GM18858 (cell line): ENCODE data around the gene RALBP1.
"Not testable (repeated sequence)": the region's sequence is repeated elsewhere in the genome, so short reads cannot be mapped to it uniquely, and the experiment has no call there.

Source experiments
- ATAC-seq: cut with Tn5 transposase; IDR thresholded peaks from one replicate; pipeline ENCODE4 v1.9.1; 2021; ENCODE audit not compliant: unreplicated experiment

Gene RALBP1

DNA sequence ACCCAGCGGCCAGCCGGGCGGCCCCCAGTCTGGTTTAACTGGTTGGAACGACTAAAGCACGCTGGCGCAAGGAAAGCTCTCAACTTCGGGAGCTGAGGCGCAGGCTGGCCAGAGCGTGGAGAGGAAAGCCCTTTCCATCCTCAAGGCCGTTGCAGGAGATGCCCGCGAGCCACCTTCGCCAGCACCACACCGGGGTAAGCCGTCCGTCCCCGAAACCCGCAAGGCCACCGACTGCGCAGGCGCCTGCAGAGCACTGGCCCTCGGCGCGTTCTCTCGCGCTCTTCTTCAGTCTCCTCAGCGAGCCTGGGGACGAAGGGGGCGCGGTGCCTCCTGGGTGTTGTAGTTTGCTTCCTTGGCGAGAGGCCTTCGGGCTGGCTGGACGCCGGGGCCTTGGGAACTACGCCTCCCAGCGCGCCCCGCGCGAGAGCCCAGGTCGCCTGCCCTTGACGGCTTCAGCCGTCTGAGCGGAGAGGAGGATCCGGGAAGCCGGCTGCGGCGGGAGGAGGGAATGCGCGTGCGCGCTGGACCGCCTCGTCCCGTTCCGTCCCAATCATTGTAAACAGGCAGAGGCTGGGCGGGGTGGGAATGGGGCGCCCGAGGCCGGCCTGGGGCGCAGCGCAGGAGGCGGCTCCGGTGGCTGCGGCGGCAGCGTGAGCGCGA lies at the start of gene RALBP1:
TSS of gene RALBP1 (plus strand) at position 531 of the 660 bp plus-strand sequence. CDS start 37,533 bp downstream, outside the sequence.
- peak; percentile 91 for ATAC-seq

DNA sequence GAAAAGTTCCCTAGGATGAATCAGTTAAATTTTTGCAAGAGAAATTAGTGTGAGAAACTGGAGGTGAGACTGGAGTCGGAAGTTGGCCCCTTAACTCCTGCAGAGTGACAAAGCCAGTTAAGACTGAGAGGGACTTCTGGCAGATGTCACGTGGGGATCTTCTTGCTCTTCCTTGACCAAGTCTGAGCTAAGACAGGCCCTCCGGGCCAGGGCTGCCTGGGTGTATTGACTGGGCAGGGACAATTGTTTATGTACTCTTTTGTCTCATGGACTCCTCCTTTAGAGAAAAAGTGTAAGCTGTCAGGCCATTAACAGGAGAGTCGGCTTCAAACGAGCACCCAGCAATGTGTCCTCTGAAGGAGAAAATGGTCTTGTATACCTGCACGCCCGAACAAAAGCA lies 48.6 kb upstream of the RALBP1 start:
- ATAC-seq: no peak

DNA sequence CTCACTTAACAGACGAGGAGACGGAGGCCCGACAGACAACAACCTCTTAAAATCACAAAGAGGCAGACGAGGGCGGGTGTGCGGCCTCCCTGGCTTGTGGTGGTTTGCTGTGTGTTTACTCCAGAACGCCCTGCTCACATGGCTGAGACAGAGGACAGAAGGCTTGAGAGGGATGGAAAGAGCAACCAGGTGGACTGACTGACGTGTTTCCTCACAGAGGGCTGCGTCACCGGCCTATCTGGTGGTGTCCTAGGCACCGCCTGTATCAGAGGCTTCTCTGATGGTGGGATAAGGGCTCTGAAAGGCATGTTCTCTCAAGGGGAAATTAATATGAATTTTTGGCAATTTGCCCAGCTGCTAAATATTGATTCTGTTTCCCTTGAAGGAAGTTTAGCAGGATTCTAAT lies 47.0 kb upstream of the RALBP1 start:
- ATAC-seq: no peak

DNA sequence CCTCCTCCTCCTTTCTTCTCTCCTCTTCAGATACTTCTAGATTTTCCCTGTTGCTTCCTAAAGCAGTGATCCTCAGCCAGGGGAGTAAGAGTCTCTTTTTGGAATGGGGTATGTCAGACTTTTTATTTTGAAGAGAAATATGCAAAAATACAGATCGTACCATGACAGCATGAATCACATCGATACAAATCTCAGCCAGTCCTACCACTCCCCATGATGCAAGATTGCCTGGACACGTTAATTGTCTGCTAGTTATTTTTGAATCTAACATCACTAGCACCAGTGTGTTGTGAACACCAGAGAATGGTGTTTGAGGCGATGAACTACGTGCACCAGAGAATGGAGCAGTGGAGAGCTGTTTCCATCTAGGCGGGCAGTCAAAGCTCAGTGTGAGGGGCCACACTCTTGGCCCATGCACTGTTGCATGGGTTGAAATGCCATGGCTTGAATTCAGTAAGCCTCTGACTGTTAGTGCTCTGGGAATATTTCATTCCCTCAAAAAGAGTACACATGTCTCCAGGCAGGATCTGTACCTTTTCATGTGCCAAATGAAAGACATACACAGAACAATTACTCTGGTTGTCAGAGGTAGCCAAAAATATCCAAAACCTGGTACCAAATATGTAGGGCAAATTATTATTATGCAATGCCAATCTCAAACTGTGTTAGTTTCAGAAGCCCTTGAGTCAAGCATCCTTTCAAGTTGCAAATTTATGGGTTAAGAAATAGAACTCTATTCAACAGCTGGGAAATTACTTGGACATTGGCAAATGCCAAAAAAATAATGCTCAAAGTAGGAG lies 46.3 kb upstream of the RALBP1 start:
- no peak for ATAC-seq

DNA sequence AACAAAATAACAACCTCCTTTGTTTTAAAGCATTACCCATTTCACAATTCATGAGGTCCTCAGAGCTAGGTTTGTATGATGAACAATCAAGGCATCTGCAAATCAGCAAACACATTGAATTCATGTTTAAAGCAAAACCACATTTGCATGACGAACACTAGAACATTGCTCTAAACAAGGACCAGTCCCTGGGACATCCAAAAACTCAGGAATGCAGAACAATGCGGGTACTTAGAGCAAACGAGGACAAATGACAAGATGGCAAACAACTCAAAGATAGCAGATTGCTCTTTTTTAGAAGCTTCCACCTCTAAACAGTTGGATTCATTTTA lies 45.7 kb upstream of the RALBP1 start:
- ATAC-seq: no peak

DNA sequence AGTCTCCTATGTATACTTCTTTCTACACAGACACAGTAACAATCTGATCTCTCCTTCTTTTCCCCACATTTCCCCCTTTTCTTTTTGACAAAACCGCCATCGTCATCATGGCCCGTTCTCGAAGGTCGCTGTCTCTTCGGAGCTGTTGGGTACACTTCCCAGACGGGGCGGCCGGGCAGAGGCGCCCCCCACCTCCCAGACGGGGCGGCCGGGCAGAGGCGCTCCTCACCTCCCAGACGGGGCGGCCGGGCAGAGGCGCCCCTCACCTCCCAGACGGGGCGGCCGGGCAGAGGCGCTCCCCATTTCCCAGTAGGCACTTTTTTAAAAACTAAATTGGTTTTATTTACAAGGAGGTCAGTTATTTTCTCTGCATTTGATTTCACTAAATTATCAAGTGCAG lies 45.0 kb upstream of the RALBP1 start:
- not testable (repeated sequence) for ATAC-seq

DNA sequence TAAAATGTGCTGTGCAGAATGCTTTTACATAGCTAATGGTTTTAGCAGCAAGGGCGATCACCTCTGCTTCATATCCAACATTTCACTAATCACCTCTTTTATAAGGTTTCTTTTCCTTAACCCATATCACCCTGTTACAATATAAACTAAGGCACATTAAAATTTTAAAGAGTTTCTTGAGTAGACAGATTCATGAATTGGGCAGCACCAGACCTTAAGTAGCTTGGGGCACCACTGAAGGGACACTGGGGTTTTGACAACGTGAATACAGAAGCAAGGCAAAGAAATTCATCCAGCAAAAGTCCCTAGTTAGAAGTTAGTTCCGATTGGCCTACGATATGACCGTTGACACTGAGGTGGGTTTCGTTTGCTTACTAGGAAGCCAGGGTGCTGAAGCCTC lies 44.0 kb upstream of the RALBP1 start:
- ATAC-seq: no peak

DNA sequence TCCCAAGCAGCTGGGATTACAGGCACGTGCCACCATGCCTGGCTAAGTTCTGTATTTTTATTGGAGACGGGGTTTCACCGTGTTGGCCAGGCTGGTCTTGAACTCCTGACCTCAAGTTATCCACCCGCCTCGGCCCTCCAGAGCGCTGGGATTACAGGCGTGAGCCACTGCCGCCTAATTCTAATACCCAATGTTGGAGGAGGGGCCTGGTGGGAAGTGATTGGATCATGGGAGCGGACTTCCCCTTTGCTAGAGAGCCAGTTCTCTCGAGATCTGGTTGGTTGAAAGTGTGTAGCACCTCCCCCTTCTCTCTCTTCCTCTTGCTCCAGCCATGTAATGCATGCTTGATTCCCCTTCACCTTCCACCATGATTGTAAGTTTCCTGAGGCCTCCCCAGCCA lies 42.2 kb upstream of the RALBP1 start:
- ATAC-seq: not testable (repeated sequence)

DNA sequence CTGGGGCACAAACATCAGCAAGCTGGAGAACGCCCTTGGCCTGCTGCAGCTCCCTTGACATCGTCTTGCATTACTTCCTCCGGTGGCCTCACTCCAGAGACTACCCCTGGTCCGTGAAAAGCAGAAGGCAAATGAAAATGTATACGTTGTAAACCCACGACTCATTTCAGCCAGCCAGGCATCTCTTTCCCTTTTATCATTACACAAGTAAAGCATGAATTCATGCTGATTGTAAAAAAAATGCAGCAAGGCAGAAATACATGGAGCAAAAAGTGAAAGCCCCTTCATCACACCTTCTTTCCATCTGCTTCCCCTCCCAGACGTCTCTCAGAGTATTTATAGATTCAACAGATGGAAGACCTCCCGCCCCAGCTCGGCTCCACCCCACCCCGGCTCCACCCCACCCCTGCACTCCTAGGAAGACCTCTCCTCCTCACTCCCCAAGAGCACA lies 41.6 kb upstream of the RALBP1 start:
- no peak for ATAC-seq

DNA sequence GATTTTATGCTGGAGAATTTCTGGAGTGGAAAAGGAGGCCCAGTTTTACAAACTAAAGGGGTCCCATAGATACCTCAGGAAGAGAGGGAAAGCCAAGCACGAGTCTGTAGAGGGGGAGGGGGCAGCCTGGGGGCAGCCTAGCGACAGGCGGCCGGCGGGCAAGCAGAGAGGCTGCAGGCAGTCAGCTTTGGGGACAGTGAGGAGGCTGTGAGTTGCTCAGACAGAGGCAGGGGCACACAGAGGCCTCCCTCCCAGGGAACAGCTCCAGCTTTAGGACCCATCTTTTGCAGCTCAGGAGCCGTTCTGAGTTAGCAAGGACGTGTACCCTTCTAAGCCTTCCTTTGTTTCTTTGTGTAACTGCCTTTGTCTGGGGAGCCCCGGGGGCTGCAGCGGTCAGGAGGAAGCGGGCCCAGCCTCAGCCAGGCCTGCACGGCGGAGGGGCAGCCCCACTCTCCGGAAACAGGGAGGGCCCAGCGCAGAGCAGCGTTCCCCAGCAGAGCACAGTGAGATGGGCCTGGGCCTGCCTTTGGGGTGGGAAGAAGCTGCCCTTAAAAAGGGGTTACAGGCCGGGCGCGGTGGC lies 41.1 kb upstream of the RALBP1 start:
- ATAC-seq: no peak

DNA sequence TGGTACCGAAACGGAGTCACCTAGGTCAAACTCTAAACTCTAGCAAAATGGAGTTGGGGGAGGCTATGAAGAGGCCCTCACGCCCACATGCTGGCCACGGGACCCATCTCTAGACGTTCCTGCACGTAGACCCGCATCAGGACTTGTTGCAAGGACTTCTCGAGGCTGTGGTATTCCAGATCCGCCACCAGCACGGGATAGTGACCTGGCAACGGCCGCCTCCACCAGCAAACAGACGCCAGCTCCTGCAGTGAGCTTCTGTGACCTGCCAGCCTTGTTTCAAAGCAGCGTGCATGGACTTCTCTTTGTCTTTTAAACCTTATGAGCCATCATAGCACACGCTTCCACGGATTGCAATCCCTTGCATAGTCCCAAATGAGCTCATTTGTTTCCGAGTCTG lies 40.3 kb upstream of the RALBP1 start:
- ATAC-seq: no peak

DNA sequence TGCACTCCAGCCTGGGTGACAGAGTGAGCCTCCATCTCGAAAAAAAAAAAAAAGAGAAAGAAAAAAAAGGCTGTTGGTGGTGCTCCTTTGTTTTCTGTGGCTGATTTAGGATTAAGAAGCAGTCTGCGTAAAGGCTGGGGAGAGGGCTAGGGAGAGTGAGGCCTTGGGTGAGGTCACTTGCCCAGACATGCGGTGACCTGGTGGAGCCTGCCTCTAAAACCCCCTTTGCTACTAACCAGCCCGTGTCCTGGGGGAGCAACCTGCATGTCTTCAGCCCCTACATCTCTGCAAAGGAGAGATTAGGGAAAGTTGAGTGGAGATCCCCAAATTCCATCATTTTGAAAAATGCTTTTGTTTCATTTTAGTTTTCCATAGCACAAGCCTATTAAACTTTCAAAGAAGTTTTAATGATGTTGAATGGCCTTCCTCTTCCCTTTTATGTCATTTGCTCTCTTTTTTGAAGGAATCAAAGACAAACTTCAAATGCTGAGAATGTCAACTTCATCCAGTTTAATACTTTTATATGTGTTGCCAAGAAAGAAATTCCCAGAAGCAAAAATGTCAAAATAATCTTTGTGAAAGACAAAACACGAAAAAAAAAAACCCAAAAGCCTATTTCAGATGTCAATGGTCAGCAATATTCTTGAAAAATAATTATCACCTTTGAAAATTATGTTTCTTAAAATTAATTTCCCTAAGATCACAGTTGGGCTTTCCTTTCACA lies 38.9 kb upstream of the RALBP1 start:
- no peak for ATAC-seq

DNA sequence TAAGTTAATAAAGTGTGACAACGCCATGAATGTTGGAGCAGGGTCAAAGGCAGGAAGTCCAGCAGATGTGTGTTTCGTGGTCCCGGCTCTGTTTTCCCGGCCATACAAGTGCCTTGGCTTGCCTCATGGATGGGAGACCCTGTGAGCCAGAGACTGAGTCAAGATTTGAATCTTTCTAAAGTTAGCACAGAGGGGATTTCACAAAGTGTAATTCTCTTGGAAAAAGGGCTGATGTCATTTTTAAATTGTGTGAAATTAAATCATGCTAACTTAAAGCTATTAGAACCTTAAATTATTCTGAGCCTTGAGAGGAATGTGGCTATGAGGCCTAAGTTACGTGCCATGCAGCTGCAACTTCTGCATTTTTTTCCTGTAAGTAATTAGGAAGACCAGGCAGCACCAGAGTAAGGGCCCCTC lies 38.3 kb upstream of the RALBP1 start:
- no peak for ATAC-seq

DNA sequence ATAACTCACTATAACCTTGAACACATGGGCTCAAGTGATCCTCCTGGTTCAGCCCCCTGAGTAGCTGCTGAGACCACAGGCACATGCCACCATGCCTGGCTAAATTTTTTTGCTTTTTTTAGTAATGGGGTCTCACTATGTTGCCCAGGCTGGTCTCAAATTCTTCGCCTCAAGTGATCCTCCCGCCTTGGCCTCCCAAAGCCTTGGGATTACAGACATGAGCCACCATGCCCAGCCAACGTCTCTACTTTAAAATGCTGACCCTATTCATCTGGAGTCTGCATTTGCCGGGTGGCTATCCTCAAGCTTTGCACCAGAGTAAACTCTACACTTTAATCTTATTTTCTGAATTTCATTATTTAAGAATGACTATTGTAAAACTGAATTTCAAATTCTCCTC lies 37.6 kb upstream of the RALBP1 start:
- ATAC-seq: no peak

DNA sequence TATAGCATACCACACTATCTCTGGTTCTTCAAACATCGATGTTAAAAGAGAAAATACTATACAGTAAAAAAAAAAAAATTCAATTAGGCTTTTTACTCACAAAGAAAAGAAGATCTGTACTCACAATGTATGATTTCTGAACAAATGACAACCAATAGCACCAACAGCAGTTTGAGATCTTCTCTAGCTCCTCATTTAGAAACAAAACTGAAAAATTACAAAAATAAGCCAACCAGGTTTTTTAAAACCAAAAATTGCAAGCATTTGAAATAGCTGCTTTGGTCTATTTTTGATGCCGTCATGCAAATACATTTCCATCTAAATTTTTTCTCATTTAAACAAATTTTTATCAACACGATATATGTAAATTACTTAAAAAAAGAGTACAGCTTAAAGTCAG lies 34.3 kb upstream of the RALBP1 start:
- ATAC-seq: no peak

DNA sequence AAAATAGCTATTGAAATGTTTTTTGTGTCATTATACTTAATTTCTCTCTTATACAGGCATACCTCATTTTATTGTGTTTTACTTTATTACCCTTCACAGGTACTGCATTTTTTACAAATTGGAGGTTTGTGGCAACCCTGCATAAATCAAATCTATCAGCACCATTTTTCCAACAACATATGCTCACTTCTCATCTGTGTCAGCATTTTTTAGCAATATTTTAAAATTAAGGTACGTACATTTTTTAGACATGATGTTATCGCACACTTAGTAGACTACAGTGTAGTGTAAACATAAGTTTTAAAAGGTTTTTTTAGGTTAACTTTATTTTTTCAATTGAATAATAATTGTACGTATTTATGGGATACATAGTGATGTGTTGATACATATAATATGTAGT lies 30.8 kb upstream of the RALBP1 start:
- no peak for ATAC-seq

DNA sequence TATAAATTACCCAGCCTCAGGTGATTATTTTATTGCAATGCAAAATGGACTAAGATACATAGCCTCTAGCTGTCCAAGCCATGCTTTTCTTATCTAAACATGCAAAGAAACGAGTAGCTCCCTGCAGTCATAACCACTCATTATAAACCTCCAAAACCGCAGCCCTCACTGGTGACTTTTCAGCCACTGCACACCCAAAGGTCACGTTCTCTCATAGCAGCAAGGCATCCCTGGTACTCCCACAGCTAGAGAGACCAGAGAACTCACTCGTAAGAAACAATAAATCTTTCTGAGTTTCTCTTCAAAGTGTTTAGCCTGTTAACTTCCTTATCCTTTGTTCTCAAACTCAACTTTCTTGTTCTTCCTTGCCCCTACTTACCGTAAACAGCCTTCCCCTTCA lies 28.5 kb upstream of the RALBP1 start:
- no peak for ATAC-seq

DNA sequence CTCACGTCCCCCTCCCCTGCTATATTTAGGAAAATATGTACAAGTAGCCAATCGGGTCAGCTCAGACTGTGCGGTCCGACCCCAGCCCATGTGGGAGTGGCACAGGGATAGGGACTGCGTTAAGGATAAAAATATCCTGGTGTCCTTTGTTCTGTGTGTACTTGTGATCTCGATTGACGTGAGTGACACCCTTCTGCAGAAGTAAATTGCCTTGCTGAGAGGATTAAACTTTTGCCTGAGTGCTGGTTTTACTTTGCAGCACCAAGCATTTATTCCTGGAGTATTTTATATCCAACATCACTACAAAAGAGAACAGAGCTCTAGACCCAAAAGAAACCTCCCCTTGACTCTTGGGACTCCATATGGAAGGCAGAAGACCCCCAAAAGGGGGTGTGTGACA lies 28.0 kb upstream of the RALBP1 start:
- no peak for ATAC-seq

DNA sequence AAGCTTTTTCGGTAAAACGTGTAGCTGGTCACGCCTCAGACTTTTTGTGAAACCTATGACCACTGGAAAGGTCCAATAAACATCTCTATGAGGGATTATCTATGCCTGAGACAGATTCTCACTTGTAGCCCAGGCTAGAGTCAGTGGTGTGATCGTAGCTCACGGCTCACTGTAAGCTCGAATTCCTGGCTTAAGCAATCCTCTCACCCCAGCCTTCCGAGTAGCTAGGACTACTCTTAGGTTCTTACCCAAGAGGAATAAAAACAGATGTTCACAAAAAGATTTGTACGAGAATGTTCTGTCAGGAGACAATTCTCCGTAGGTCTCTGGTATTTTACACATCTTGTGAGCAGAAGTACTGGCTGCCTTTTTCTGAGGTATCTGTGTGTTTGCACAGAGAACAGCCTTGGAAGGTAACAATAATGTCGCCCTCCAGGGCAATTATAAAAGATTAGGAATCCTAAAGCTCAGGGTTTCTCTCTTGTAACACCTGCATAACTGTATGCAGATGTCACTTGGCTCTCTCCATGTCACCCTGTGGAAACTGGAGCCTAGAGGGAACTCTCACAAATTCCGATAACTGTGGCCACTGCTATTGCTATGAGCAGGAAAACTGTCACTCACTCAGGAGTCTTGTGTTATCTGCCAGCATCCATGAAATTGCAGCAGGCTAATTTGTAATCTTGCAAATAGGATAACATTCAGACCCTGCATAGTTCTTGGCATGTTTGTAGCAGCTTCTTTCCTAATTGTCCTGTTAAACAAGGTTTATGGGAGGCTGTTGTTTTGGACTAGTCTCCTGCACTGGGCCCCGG lies 25.5 kb upstream of the RALBP1 start:
- no peak for ATAC-seq

DNA sequence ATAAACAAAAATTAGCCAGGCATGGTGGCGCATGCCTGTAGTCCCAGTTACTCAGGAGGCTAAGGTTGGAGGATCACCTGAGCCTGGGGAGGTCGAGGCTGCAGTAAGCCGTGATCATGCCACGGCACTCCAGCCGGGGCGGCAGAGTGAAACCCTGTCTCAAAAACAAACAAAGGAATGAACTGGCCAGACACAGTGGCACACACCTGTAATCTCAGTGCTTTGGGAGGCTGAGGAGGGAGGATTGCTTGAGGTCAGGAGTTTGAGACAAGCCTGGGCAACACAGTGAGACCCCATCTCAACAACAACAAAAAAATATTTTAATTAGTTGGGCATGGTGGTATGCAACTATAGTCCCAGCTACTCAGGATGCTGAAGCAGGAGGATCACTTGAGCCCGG lies 24.4 kb upstream of the RALBP1 start:
- ATAC-seq: not testable (repeated sequence)

DNA sequence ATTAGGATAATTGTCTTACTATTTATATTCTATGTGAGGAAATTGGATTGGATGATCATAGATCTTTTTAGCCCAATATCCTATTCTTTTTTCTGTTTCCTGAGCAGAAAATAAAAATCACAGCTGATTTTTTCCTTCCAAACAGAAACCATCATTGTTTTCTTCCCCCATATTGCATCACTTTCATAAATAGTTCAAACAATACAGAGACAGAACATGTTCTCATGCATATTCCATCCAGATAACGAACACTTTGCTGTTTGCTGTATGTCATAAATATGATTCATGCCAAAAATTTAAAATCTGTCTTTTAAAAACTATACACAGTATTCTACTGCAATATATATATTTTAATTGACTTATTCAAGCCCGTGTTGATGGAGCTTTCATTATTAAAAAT lies 22.0 kb upstream of the RALBP1 start:
- ATAC-seq: no peak
